MCF 10A (cell line): ENCODE results near the gene BRME1. TPM values are rescaled to one million over a fixed set of nuclear protein-coding genes. Genes with fewer than 3 reads are reported as not detected.

Experiments used
- BruUV-seq: library from RNA; stranded (reverse); fragments of 400-500 nt; replicated peaks from 2 replicates; lab custom pipeline; 2021; lab: Mats Ljungman, UMichigan
- CTCF ChIA-PET: fragments of 300-600 bp; sonication (Branson Sonifier 250); formaldehyde crosslinking; extraction: SDS; loops from one replicate; lab custom pipeline; 2021; ENCODE audit warnings: antibody characterized with exemption, inconsistent platforms; lab: Yijun Ruan, JAX
- POLR2A ChIA-PET: fragments of 300-600, 350-650 bp; sonication (Branson Sonifier 250); formaldehyde crosslinking; extraction: SDS; loops from one replicate; lab custom pipeline; 2020; ENCODE audit warnings: antibody characterized with exemption, inconsistent platforms; lab: Yijun Ruan, JAX
- DNase-seq: peaks from one replicate; pipeline ENCODE4 v3.0.0-alpha.2; 2018; ENCODE audit not compliant: unreplicated experiment
- H3K27ac Mint-ChIP-seq: one replicate; pipeline ENCODE4 v1.8.0; 2022; ENCODE audit warnings: mild to moderate bottlenecking, low read depth, mixed read lengths; ENCODE audit not compliant: unreplicated experiment
- H3K27me3 Mint-ChIP-seq: one replicate; pipeline ENCODE4 v1.8.0; 2022; ENCODE audit warnings: mixed read lengths; ENCODE audit not compliant: insufficient read depth, unreplicated experiment
- H3K36me3 Mint-ChIP-seq: one replicate; pipeline ENCODE4 v1.8.0; 2022; ENCODE audit warnings: mild to moderate bottlenecking, moderate library complexity, mixed read lengths; ENCODE audit not compliant: insufficient read depth, unreplicated experiment
- H3K4me1 Mint-ChIP-seq: one replicate; pipeline ENCODE4 v1.8.0; 2022; ENCODE audit warnings: mixed read lengths; ENCODE audit not compliant: insufficient read depth, unreplicated experiment
- H3K4me3 Mint-ChIP-seq: one replicate; pipeline ENCODE4 v1.8.0; 2022; ENCODE audit warnings: mild to moderate bottlenecking, moderate library complexity, mixed read lengths; ENCODE audit not compliant: unreplicated experiment
- H3K9me3 Mint-ChIP-seq: one replicate; pipeline ENCODE4 v1.8.0; 2022; ENCODE audit warnings: mixed read lengths; ENCODE audit not compliant: unreplicated experiment
- CTCF ChIP-seq: fragments of 200-600 bp; IDR thresholded peaks from one replicate; pipeline ENCODE4 v1.8.0; 2022; ENCODE audit warnings: antibody characterized with exemption, mild to moderate bottlenecking; ENCODE audit not compliant: unreplicated experiment
- intact Hi-C: fragments of 100-400 bp; cut with micrococcal nuclease; formaldehyde crosslinking; loops from 2 replicates; pipeline ENCODE4 v1.14.1; 2022
- total RNA-seq: library from RNA; stranded (reverse); gene quantifications from 2 replicates; pipeline ENCODE4 v1.2.3, GENCODE V29; 2022

The BRME1 gene
- total RNA-seq, 1 experiment from 2014 or later: 0.75 TPM

- BruUV-seq: no TSS peak
- intact Hi-C loops: no loop called here
- Mint-ChIP-seq H3K27ac (no peak overlapping the region), H3K27me3 (no peaks in the 10 kb centered on the region), H3K4me1 (no peaks in the 10 kb centered on the region), H3K9me3 (no peaks in the 10 kb centered on the region), H3K36me3 (peaks cover 74% of the 10 kb centered on the region), H3K4me3 (no peak overlapping the region)
- CTCF ChIA-PET: interaction anchor here (1.1 kb wide), 1 partner anchor 10 kb away, joined by 4 read pairs; no protein-coding TSS in a partner anchor
- no peak for DNase-seq
- no peak for TF ChIP-seq CTCF
- POLR2A ChIA-PET: no interaction called here
These were observed 8.9 kb upstream of the BRME1 start for GRCh38 chr19:13914777-13915176.

- H3K4me3 Mint-ChIP-seq: no peak overlapping the region
- no TSS peak for BruUV-seq
- H3K9me3 Mint-ChIP-seq: no peaks in the 10 kb centered on the region
- H3K36me3 Mint-ChIP-seq: peaks cover 75% of the 10 kb centered on the region
- no peaks in the 10 kb centered on the region for H3K4me1 Mint-ChIP-seq
- intact Hi-C loops: no loop called here
- no peak overlapping the region for H3K27ac Mint-ChIP-seq
- TF ChIP-seq CTCF: no peak
- ChIA-PET POLR2A (interaction anchor here (0.7 kb wide), 1 partner anchor 26 kb away, joined by 3 read pairs; no protein-coding TSS in a partner anchor), CTCF (no interaction called here)
- no peaks in the 10 kb centered on the region for H3K27me3 Mint-ChIP-seq
- no peak for DNase-seq
These were observed 7.4 kb upstream of the BRME1 start for GRCh38 chr19:13913352-13913751.

- no peak for DNase-seq
- TF ChIP-seq CTCF: no peak
- CTCF ChIA-PET: interaction anchor here (0.6 to 1.2 kb wide), 3 partner anchors 21 to 170 kb away, joined by 3 read pairs; no protein-coding TSS in a partner anchor
- no peaks in the 10 kb centered on the region for H3K27me3 Mint-ChIP-seq
- peaks cover 4% of the 10 kb centered on the region for H3K4me1 Mint-ChIP-seq
- BruUV-seq: no TSS peak
- no peak overlapping the region for H3K4me3 Mint-ChIP-seq
- H3K36me3 Mint-ChIP-seq: peaks cover 54% of the 10 kb centered on the region
- H3K27ac Mint-ChIP-seq: no peak overlapping the region
- POLR2A ChIA-PET: interaction anchor here (0.7 kb wide), 1 partner anchor 36 kb away, joined by 4 read pairs; no protein-coding TSS in a partner anchor
- H3K9me3 Mint-ChIP-seq: no peaks in the 10 kb centered on the region
- intact Hi-C loops: no loop called here
These were observed 3.5 kb upstream of the BRME1 start for GRCh38 chr19:13909430-13909829.

GRCh38 chr19:13908674-13909073 lies 2.8 kb upstream of the BRME1 start:
- intact Hi-C loops: no loop called here
- no TSS peak for BruUV-seq
- peaks cover 4% of the 10 kb centered on the region for H3K4me1 Mint-ChIP-seq
- POLR2A ChIA-PET: interaction anchor here (0.7 to 1.0 kb wide), 2 partner anchors 17 to 37 kb away, joined by 3 to 4 read pairs; no protein-coding TSS in a partner anchor
- no peak overlapping the region for H3K4me3 Mint-ChIP-seq
- no peak overlapping the region for H3K27ac Mint-ChIP-seq
- H3K36me3 Mint-ChIP-seq: peaks cover 47% of the 10 kb centered on the region
- no peaks in the 10 kb centered on the region for H3K9me3 Mint-ChIP-seq
- no peak for TF ChIP-seq CTCF
- CTCF ChIA-PET: interaction anchor here (0.6 to 1.2 kb wide), 4 partner anchors 20 to 757 kb away, joined by 3 to 4 read pairs (median 3); no protein-coding TSS in a partner anchor
- no peaks in the 10 kb centered on the region for H3K27me3 Mint-ChIP-seq
- DNase-seq: no peak
